ENCODE results near the gene P2RX1.

P2RX1 gene

GRCh38 chr17:3915581-3915994, 677 bp downstream of the P2RX1 start:
- TF ChIP-seq CTCF (IDR thresholded peaks at IDR 0.05; ENCODE audit: low read depth, low read length) = no peak
- H3K4me3 ChIP-seq (ENCODE audit: low read depth, low read length) = no peak overlapping the region

- TF ChIP-seq CTCF (IDR thresholded peaks at IDR 0.05; ENCODE audit: low read depth, low read length) = no peak
- H3K4me3 ChIP-seq (ENCODE audit: low read depth, low read length) = no peak overlapping the region
Measured at GRCh38 chr17:3914312-3914670, 2.0 kb downstream of the P2RX1 start.

- peak; percentile 97 for TF ChIP-seq CTCF (IDR thresholded peaks at IDR 0.05; ENCODE audit: low read depth, low read length)
- no peak overlapping the region for H3K4me3 ChIP-seq (ENCODE audit: low read depth, low read length)
Measured at GRCh38 chr17:3913531-3914311, 2.5 kb downstream of the P2RX1 start.

GRCh38 chr17:3912827-3913226, 3.4 kb downstream of the P2RX1 start:
- H3K4me3 ChIP-seq (ENCODE audit: low read depth, low read length) = no peak overlapping the region
- TF ChIP-seq CTCF (IDR thresholded peaks at IDR 0.05; ENCODE audit: low read depth, low read length) = no peak

GRCh38 chr17:3911271-3912053, 4.8 kb downstream of the P2RX1 start:
- no peak for TF ChIP-seq CTCF (IDR thresholded peaks at IDR 0.05; ENCODE audit: low read depth, low read length)
- H3K4me3 ChIP-seq (ENCODE audit: low read depth, low read length) = no peak overlapping the region

- no peak for TF ChIP-seq CTCF (IDR thresholded peaks at IDR 0.05; ENCODE audit: low read depth, low read length)
- H3K4me3 ChIP-seq (ENCODE audit: low read depth, low read length) = no peak overlapping the region
Measured at GRCh38 chr17:3910420-3911270, 5.6 kb downstream of the P2RX1 start.
